ENCODE data around the gene METAP1. TPM values are rescaled to one million over a fixed set of nuclear protein-coding genes. Genes with fewer than 3 reads are reported as not detected.

METAP1 gene
- total RNA-seq, 1 experiment from 2014 or later, result 63.5 TPM

DNA sequence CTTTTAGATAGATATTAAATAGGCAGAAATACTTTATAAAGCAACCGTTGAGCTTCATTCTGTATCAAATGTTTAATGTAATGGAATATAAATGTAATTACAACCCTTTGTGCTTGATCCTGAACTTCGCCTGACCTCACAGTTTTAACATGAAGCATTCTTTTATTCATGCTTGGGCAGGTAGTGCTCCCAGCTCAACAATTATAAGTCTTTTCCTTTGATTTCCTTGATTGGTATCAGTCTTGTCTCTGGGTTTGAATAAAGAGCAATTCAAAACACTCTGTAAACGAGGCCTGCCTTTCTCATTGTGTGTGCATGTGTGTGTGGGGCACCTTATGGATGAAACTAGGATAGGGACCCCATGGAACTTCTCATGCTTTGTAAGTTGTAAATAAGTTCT is 6.8 kb downstream of the METAP1 start:
- Histone ChIP-seq H3K56ac (ENCODE audit: insufficient read length, low read depth, low read length) (no peak overlapping the region), H3K79me1 (ENCODE audit: insufficient read depth, low read depth, low read length, poor library complexity, severe bottlenecking) (no peaks in the 10 kb centered on the region), H3K9ac (ENCODE audit: extremely low read depth, insufficient read length, low read length) (no peak overlapping the region), H3K79me2 (ENCODE audit: insufficient read depth, low read length) (peaks cover 59% of the 10 kb centered on the region), H2BK120ac (ENCODE audit: low read depth, low read length, poor library complexity, severe bottlenecking) (no peak overlapping the region), H3K4ac (ENCODE audit: low read depth, low read length) (no peak overlapping the region), H4K20me1 (ENCODE audit: control insufficient read depth, insufficient read depth, insufficient read length) (no peaks in the 10 kb centered on the region), H3K23me2 (ENCODE audit: insufficient read length, low read depth, low read length, poor library complexity, severe bottlenecking) (no peaks in the 10 kb centered on the region), H3K23ac (ENCODE audit: insufficient read length, low read depth, low read length) (no peak overlapping the region), H3T11ph (ENCODE audit: low read length) (no peak overlapping the region), H3K4me2 (ENCODE audit: insufficient read depth, insufficient read length, low read length) (no peak overlapping the region), H2BK15ac (ENCODE audit: low read depth, low read length) (no peak overlapping the region), H4K91ac (ENCODE audit: insufficient read length, low read depth, low read length) (no peak overlapping the region), H4K8ac (replicated peaks; ENCODE audit: insufficient read length, low read depth, low read length) (no peak overlapping the region), H3K27ac (ENCODE audit: insufficient read length, low read depth, low read length) (no peak overlapping the region), H3K9me3 (ENCODE audit: control insufficient read depth, low read depth, low read length) (no peaks in the 10 kb centered on the region), H2AK5ac (ENCODE audit: insufficient read length, low read length) (no peak overlapping the region), H2BK5ac (ENCODE audit: insufficient read length, low read length) (no peak overlapping the region), H2BK20ac (ENCODE audit: low read depth, low read length, poor library complexity, severe bottlenecking) (no peak overlapping the region), H3K18ac (ENCODE audit: insufficient read length, low read depth, low read length) (no peak overlapping the region), H3K4me1 (ENCODE audit: insufficient read depth, low read length) (peaks cover 2% of the 10 kb centered on the region; the same call in 1 of the 2 replicates), H4K5ac (ENCODE audit: insufficient read length, low read depth, low read length) (no peak overlapping the region), H2BK12ac (ENCODE audit: insufficient read length, low read depth, low read length) (no peak overlapping the region), H3K14ac (ENCODE audit: insufficient read depth, low read length) (no peak overlapping the region), H3K27me3 (ENCODE audit: insufficient read depth, low read length) (no peaks in the 10 kb centered on the region), H2AFZ (ENCODE audit: low read length) (no peak overlapping the region)
- Mint-ChIP-seq H3K9me3 (no peaks in the 10 kb centered on the region; a peak in 1 of 5 replicates), H3K4me1 (peaks cover 66 to 69% of the 10 kb centered on the region in 2 experiments), H3K4me3 (peak overlapping the region in 1 of 2 experiments; percentile 32; a peak in 1 of 5 replicates), H3K36me3 (ENCODE audit: insufficient read depth in 1 of 3, low read depth in 3 of 3) (peaks cover 3 to 14% (median 7%) of the 10 kb centered on the region in 3 experiments; a peak in 6 of 7 replicates), H3K27me3 (ENCODE audit: low read depth) (no peaks in the 10 kb centered on the region), H3K27ac (peak overlapping the region in 2 of 3 experiments; percentile 4 to 47; a peak in 4 of 7 replicates)
- no peak for DNase-seq
- no CpG with 5 or more reads among the region's 3 CpGs for WGBS (ENCODE audit: extremely low coverage, insufficient read length, low lambda C conversion rate)
- TF ChIP-seq, protein P1, sequence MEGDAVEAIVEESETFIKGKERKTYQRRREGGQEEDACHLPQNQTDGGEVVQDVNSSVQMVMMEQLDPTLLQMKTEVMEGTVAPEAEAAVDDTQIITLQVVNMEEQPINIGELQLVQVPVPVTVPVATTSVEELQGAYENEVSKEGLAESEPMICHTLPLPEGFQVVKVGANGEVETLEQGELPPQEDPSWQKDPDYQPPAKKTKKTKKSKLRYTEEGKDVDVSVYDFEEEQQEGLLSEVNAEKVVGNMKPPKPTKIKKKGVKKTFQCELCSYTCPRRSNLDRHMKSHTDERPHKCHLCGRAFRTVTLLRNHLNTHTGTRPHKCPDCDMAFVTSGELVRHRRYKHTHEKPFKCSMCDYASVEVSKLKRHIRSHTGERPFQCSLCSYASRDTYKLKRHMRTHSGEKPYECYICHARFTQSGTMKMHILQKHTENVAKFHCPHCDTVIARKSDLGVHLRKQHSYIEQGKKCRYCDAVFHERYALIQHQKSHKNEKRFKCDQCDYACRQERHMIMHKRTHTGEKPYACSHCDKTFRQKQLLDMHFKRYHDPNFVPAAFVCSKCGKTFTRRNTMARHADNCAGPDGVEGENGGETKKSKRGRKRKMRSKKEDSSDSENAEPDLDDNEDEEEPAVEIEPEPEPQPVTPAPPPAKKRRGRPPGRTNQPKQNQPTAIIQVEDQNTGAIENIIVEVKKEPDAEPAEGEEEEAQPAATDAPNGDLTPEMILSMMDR (conservative IDR thresholded peaks at IDR 0.05), result no peak
